Thyroid gland (tissue), 4 donors: ENCODE data around the gene ATIC. TPM values are rescaled to one million over a fixed set of nuclear protein-coding genes. Genes with fewer than 3 reads are reported as not detected.

Experiments used
- DNase-seq, 2 donors: peaks; one replicate each; pipeline ENCODE4 v3.0.0-alpha.2; 2019
- H3K27ac ChIP-seq, 3 donors: fragments of 200-600 bp; sonication (generic); 1 replicate in 2 of 3; 2 replicates in 1 of 3; pipeline ENCODE4 v1.5.1; 2016 to 2019; ENCODE audit warnings: mild to moderate bottlenecking in 1 of 3, moderate library complexity in 1 of 3
- H3K27me3 ChIP-seq: fragments of 200-600 bp; sonication (generic); one replicate; pipeline ENCODE4 v1.5.1; 2019
- H3K36me3 ChIP-seq, 2 donors: fragments of 200-600 bp; sonication (generic); one replicate each; pipeline ENCODE4 v1.5.1; 2016 to 2019
- H3K4me1 ChIP-seq, 2 donors: fragments of 200-600 bp; sonication (generic); one replicate each; pipeline ENCODE4 v1.5.1; 2017 to 2019
- H3K4me3 ChIP-seq, 3 donors: fragments of 200-600 bp; sonication (generic); replicated peaks in 1 of 3; 1 replicate in 2 of 3; 2 replicates in 1 of 3; pipeline ENCODE4 v1.5.1; 2016; ENCODE audit warnings: mild to moderate bottlenecking in 1 of 3
- H3K9me3 ChIP-seq: fragments of 200-600 bp; sonication (generic); one replicate; pipeline ENCODE4 v1.5.1; 2017
- CTCF ChIP-seq, 6 experiments: fragments of 200-600 bp in 3 of 6; fragments of 450-650 bp in 3 of 6; sonication (generic) in 3 of 6; IDR thresholded peaks; one replicate each; pipeline ENCODE4 v1.5.1; 2016 to 2019; ENCODE audit warnings: antibody characterized with exemption in 6 of 6, mild to moderate bottlenecking in 2 of 6, inconsistent platforms in 1 of 6, moderate library complexity in 1 of 6
- POLR2A ChIP-seq, 2 donors: fragments of 450-650 bp; IDR thresholded peaks; one replicate each; pipeline ENCODE4 v1.6.1; 2017; ENCODE audit warnings: antibody characterized with exemption in 2 of 2, mild to moderate bottlenecking in 2 of 2, moderate library complexity in 1 of 2
- WGBS, 2 donors: methylation state at CpG; one replicate each; pipeline ENCODE4 v1.1.5; 2017; 5-methylcytosine and 5-hydroxymethylcytosine counted together
- intact Hi-C: fragments of 100-400 bp; cut with DNase I; formaldehyde crosslinking; loops from one replicate; pipeline ENCODE4 v1.15.1; 2023
- total RNA-seq, 4 donors: library from RNA; depleted of rRNA; stranded (reverse); fragments of >200 nt; gene quantifications; one replicate each; pipeline ENCODE4 v1.2.3, GENCODE V29; 2016

ATIC gene
- total RNA-seq, 4 donors from 2014 or later: 25.7 to 35.1 (median 27.4) TPM

- DNase-seq: no peak
- intact Hi-C loops: no loop called here
- H3K4me1 ChIP-seq: no peaks in the 10 kb centered on the region
- no peak overlapping the region for H3K4me3 ChIP-seq
- peaks cover 7 to 8% of the 10 kb centered on the region in 2 donors for H3K36me3 ChIP-seq
- 97 to 98% methylated on average over 8 of the region's 8 CpGs for WGBS, 2 donors
- no peaks in the 10 kb centered on the region for H3K27me3 ChIP-seq
- no peak overlapping the region for H3K27ac ChIP-seq
- no peaks in the 10 kb centered on the region for H3K9me3 ChIP-seq
- TF ChIP-seq POLR2A (IDR thresholded peaks at IDR 0.05) (no peak), CTCF (IDR thresholded peaks at IDR 0.05) (no peak)
These were observed 50.7 kb downstream of the ATIC start for GRCh38 chr2:215362562-215362904.

GRCh38 chr2:215363039-215363438 lies 51.2 kb downstream of the ATIC start:
- Histone ChIP-seq H3K36me3 (peaks cover 7 to 13% of the 10 kb centered on the region in 2 donors), H3K27ac (no peak overlapping the region), H3K9me3 (no peaks in the 10 kb centered on the region), H3K27me3 (no peaks in the 10 kb centered on the region), H3K4me3 (no peak overlapping the region), H3K4me1 (no peaks in the 10 kb centered on the region)
- TF ChIP-seq CTCF (IDR thresholded peaks at IDR 0.05) (no peak), POLR2A (IDR thresholded peaks at IDR 0.05) (no peak)
- intact Hi-C loops: no loop called here
- no peak for DNase-seq
- 80 to 89% methylated on average over 2 of the region's 2 CpGs for WGBS, 2 donors

- H3K4me3 ChIP-seq: no peak overlapping the region
- no peak for TF ChIP-seq POLR2A (IDR thresholded peaks at IDR 0.05)
- H3K27me3 ChIP-seq: no peaks in the 10 kb centered on the region
- H3K36me3 ChIP-seq: peaks cover 7 to 15% of the 10 kb centered on the region in 2 donors
- no peaks in the 10 kb centered on the region for H3K9me3 ChIP-seq
- intact Hi-C loops: no loop called here
- H3K27ac ChIP-seq: no peak overlapping the region
- 85 to 87% methylated on average over 2 of the region's 2 CpGs for WGBS, 2 donors
- no peaks in the 10 kb centered on the region for H3K4me1 ChIP-seq
- DNase-seq: no peak
These were observed 51.8 kb downstream of the ATIC start for GRCh38 chr2:215363461-215364156.

- DNase-seq: no peak
- Histone ChIP-seq H3K27ac (no peak overlapping the region), H3K9me3 (no peaks in the 10 kb centered on the region), H3K4me1 (no peaks in the 10 kb centered on the region), H3K36me3 (peaks cover 7 to 15% of the 10 kb centered on the region in 2 donors), H3K27me3 (no peaks in the 10 kb centered on the region), H3K4me3 (no peak overlapping the region)
- intact Hi-C loops: no loop called here
- WGBS, 2 donors: 94 to 95% methylated on average over 10 of the region's 10 CpGs
- TF ChIP-seq CTCF (IDR thresholded peaks at IDR 0.05): no peak
- no peak for TF ChIP-seq POLR2A (IDR thresholded peaks at IDR 0.05)
These were observed 52.6 kb downstream of the ATIC start for GRCh38 chr2:215364157-215365155.

- TF ChIP-seq POLR2A (IDR thresholded peaks at IDR 0.05) (no peak), CTCF (IDR thresholded peaks at IDR 0.05) (no peak)
- intact Hi-C loops: no loop called here
- H3K4me3 ChIP-seq: no peak overlapping the region
- H3K27ac ChIP-seq: no peak overlapping the region
- H3K9me3 ChIP-seq: no peaks in the 10 kb centered on the region
- H3K36me3 ChIP-seq: peaks cover 7 to 15% of the 10 kb centered on the region in 2 donors
- DNase-seq: no peak
- H3K27me3 ChIP-seq: no peaks in the 10 kb centered on the region
- H3K4me1 ChIP-seq: no peaks in the 10 kb centered on the region
- WGBS, 2 donors: 94% methylated on average over 4 of the region's 4 CpGs
These were observed 53.4 kb downstream of the ATIC start for GRCh38 chr2:215365184-215365658.
